Activated T-helper 17 cell treated with anti-CD3 and anti-CD28 coated beads, Interleukin-2, amount 50 U/mL, for 72 hours (primary cell): ENCODE data around the gene TRPM1. TPM values are rescaled to one million over a fixed set of nuclear protein-coding genes. Genes with fewer than 3 reads are reported as not detected.

ENCODE experiments used
- ATAC-seq: fragments of 150-1000 bp; cut with Tn5 transposase; replicated peaks from 2 replicates; pipeline ENCODE4 v1.10.0; 2021; ENCODE audit warnings: mild to moderate bottlenecking, moderate library complexity
- H3K27ac Mint-ChIP-seq: one replicate; pipeline ENCODE4 v1.8.0; 2022; ENCODE audit warnings: mixed read lengths
- H3K27me3 Mint-ChIP-seq: one replicate; pipeline ENCODE4 v1.8.0; 2022; ENCODE audit warnings: mixed read lengths
- H3K36me3 Mint-ChIP-seq: one replicate; pipeline ENCODE4 v1.8.0; 2022; ENCODE audit warnings: low read depth, mild to moderate bottlenecking, mixed read lengths
- H3K4me1 Mint-ChIP-seq: one replicate; pipeline ENCODE4 v1.8.0; 2022; ENCODE audit warnings: mixed read lengths
- H3K4me3 Mint-ChIP-seq: one replicate; pipeline ENCODE4 v1.8.0; 2022; ENCODE audit warnings: mild to moderate bottlenecking, mixed read lengths
- H3K9me3 Mint-ChIP-seq: one replicate; pipeline ENCODE4 v1.8.0; 2022; ENCODE audit warnings: mixed read lengths
- total RNA-seq, 2 donors: library from RNA; stranded (reverse); gene quantifications; one replicate each; pipeline ENCODE4 v1.2.3, GENCODE V29; 2022

The TRPM1 gene
- total RNA-seq, 2 donors from 2014 or later: not detected

DNA sequence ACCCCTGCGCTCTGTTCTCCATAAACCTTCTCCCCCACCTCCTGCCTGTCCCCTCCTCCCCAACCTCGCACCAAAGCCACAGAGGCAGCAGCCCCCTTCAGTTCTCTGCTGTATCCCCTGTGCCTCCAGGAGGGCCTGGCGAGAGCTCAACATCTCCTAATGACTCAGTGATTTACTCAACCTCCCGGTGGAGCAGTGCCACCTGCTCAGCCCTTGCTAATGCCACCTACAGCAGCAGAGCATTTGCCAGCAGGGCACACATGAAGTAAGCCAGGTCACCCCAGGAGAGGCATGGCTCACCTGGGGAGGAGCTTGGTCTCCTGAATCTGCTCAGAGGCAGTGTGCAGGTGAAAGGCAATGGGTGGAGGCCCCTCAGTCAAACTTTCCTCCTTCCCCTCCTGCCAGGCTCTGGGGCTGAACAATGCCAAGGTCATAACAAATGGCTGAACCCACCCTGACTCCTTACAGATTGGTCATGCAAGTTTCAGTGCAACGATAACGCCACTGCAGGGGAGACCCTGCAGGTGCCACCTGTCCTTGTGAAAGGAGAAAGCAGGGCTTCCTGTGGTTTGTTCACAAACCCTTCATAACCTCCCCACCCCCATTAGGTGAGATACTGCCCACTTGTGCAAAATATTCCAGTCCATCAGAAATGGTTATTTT lies 19.8 kb downstream of the TRPM1 start:
- Mint-ChIP-seq H3K4me1 (no peaks in the 10 kb centered on the region), H3K27ac (no peak overlapping the region), H3K9me3 (no peaks in the 10 kb centered on the region), H3K4me3 (no peak overlapping the region), H3K27me3 (peaks cover 34% of the 10 kb centered on the region), H3K36me3 (no peaks in the 10 kb centered on the region)
- no peak for ATAC-seq

DNA sequence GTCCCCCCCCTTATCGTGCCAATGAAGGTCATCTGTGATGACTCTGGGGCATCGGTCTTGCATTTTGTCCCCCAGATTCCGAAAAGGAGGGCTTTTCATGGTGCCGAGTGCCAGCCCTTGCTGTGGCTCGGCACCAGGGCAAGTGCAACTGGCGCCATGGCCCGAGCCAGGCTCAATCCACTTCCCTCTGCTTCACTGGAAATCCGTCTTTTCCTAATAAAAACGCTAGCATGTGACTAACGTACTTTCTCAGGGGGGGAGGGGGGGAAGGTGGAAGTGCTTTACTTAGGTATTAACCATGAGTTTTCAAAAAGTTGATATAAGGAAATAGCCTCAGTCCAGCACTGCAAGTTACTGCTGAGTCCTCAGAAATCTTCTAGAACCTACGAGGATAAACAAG lies 20.5 kb downstream of the TRPM1 start:
- H3K4me1 Mint-ChIP-seq: no peaks in the 10 kb centered on the region
- no peak for ATAC-seq
- peaks cover 34% of the 10 kb centered on the region for H3K27me3 Mint-ChIP-seq
- H3K27ac Mint-ChIP-seq: no peak overlapping the region
- no peaks in the 10 kb centered on the region for H3K36me3 Mint-ChIP-seq
- no peaks in the 10 kb centered on the region for H3K9me3 Mint-ChIP-seq
- peak overlapping the region; percentile 22 for H3K4me3 Mint-ChIP-seq

DNA sequence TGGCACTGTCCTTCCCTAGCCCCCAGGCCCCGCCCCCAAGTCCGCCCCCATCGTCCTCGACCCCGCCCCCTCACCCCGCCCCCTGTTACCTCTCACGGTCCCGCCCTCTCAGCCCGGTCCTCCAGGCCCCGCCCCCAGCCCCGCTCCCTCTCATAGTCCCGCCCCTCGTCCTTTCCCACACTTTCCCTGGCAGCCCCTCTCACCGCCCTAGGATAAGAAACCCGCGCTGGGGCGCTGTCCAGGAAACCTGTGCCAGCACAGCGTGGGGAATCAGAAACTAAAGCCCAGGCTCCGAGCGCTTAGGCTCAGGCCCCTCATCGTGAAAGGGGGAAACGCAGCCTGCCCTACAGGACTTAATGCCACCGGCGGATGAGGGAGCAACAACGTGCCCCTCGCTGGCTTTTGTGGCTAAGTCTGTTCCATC lies 20.9 kb downstream of the TRPM1 start:
- H3K27ac Mint-ChIP-seq: no peak overlapping the region
- no peaks in the 10 kb centered on the region for H3K4me1 Mint-ChIP-seq
- H3K4me3 Mint-ChIP-seq: peak overlapping the region; percentile 22
- no peaks in the 10 kb centered on the region for H3K9me3 Mint-ChIP-seq
- H3K27me3 Mint-ChIP-seq: peaks cover 34% of the 10 kb centered on the region
- peak; percentile 31 for ATAC-seq
- no peaks in the 10 kb centered on the region for H3K36me3 Mint-ChIP-seq

DNA sequence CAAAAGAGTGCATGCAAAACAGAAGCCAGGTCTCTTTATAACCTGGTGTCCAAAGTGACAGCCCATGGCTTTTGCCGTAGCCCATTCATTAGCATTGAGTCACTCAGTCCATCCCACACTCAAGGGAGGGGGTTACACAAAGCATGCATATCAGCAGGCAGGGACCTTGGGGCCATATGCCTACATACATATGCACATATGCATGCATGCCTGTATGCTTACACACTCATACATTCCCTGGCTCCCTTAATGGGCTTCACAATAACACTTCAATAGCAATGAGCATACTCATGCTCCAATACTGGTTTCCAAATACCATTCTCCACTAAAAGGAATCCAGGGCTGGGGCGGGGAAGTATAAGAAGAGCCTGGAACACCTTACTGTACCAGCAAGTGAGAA lies 22.0 kb downstream of the TRPM1 start:
- H3K4me3 Mint-ChIP-seq: no peak overlapping the region
- ATAC-seq: no peak
- no peaks in the 10 kb centered on the region for H3K4me1 Mint-ChIP-seq
- H3K9me3 Mint-ChIP-seq: no peaks in the 10 kb centered on the region
- no peak overlapping the region for H3K27ac Mint-ChIP-seq
- no peaks in the 10 kb centered on the region for H3K36me3 Mint-ChIP-seq
- H3K27me3 Mint-ChIP-seq: peaks cover 38% of the 10 kb centered on the region

DNA sequence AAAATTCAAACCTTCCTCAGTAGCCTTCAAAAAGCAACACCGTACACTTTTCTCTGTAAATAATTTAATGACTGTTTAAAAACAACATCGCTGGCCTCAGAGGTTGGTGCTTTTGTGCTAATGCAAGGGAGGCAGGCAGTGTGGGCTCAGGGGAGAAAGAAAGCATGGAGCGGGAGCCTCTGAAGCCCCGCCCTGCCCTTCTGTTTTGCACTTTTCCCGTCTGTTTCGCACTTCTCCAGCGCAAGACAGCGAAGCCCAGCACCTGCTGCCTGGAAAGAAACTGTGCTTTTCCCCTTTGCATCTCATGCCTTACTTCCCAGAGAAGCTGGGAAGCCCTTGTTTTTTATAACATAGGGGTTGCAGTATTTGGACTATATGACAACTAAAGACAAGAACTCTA lies 23.1 kb downstream of the TRPM1 start:
- Mint-ChIP-seq H3K9me3 (no peaks in the 10 kb centered on the region), H3K4me1 (no peaks in the 10 kb centered on the region), H3K27ac (no peak overlapping the region), H3K4me3 (no peak overlapping the region), H3K36me3 (no peaks in the 10 kb centered on the region), H3K27me3 (peaks cover 42% of the 10 kb centered on the region)
- no peak for ATAC-seq

DNA sequence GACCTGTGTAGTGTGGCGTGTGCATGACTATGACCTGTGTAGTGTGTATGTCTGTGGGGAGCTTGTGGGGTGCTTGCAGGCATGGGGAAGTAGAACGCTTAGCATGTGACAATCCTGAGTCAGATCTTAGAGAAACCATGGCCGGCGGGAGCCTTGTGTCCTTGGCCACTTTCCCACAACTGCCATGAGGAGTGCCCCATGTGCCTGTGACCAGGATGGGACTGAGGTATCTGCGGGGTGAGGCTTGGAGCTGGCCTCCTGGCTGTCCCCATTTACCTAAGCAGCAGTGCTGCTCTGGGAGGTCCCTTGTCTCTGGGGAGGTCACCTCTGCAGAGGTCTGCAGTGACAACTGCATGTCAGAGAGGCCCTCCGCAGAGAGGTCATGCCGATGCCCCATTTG lies 23.6 kb downstream of the TRPM1 start:
- Mint-ChIP-seq H3K4me1 (no peaks in the 10 kb centered on the region), H3K27ac (no peak overlapping the region), H3K9me3 (no peaks in the 10 kb centered on the region), H3K27me3 (peaks cover 41% of the 10 kb centered on the region), H3K36me3 (no peaks in the 10 kb centered on the region), H3K4me3 (no peak overlapping the region)
- ATAC-seq: no peak

DNA sequence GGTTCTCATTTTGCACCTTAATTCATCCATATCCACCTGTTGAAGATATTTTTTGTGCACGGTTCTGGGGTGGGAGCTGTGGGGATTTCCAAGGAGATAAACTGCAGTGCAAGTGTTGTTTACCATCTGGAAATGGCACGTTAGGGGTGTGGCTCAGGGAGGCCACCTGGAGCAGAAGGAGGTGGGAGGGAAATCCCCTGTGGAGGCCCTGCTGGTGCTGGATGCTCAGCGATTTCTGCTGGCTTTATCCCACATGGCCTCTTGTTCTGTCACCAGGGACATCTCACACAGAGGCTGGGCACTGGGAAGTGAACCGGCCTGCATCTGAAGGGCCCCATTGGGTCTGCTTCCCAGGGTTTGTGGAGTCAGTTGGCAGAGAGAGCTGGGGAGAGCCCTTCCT lies 24.3 kb downstream of the TRPM1 start:
- H3K9me3 Mint-ChIP-seq: no peaks in the 10 kb centered on the region
- ATAC-seq: no peak
- peaks cover 36% of the 10 kb centered on the region for H3K27me3 Mint-ChIP-seq
- no peaks in the 10 kb centered on the region for H3K4me1 Mint-ChIP-seq
- no peak overlapping the region for H3K27ac Mint-ChIP-seq
- no peak overlapping the region for H3K4me3 Mint-ChIP-seq
- H3K36me3 Mint-ChIP-seq: no peaks in the 10 kb centered on the region

DNA sequence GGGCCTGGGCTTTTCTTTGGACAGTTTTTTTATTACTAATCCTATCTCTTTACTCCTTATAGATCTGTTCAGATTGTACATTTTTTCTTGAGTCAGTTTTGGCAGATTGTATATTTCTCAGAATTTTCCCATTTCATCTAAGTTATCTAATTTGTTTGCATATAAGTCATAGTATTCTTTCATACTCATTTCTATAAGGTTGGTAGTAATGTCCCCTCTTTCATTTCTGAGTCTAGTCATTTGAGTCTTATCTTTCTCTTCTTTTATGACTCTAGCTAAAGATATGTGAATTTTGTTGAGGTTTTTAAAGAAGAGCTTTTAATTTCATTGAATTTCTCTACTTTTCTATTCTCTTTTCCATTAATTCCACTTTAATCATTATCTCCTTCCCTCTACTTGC lies 27.2 kb downstream of the TRPM1 start:
- no peak for ATAC-seq

DNA sequence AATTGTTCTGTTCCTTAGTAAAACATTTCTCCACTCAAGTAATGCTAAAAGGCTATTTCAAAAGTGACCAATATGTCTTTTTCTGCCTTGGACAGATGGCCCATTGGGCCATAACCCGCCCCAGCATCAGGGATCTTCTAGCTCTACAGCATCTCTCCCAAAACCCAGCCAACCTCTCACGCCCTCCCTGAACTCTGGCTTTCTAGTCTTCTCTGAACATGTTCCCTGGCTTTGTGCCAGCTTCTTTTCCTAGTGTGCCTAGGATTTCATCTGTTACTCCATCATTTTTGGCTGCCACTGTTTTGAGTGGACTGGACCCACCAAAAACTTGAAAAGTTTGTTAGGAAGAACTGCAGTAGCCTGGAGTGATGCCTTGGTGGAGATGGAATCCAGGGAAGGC lies 30.7 kb downstream of the TRPM1 start:
- Mint-ChIP-seq H3K4me1 (no peaks in the 10 kb centered on the region), H3K9me3 (no peaks in the 10 kb centered on the region), H3K4me3 (no peak overlapping the region), H3K27me3 (peaks cover 11% of the 10 kb centered on the region), H3K36me3 (no peaks in the 10 kb centered on the region), H3K27ac (no peak overlapping the region)
- no peak for ATAC-seq

More for the DNA sequence above, 27.2 kb downstream of the TRPM1 start:
- H3K4me3 Mint-ChIP-seq: no peak overlapping the region
- H3K36me3 Mint-ChIP-seq: no peaks in the 10 kb centered on the region
- no peak overlapping the region for H3K27ac Mint-ChIP-seq
- no peaks in the 10 kb centered on the region for H3K4me1 Mint-ChIP-seq
- no peaks in the 10 kb centered on the region for H3K9me3 Mint-ChIP-seq
- H3K27me3 Mint-ChIP-seq: peaks cover 23% of the 10 kb centered on the region

DNA sequence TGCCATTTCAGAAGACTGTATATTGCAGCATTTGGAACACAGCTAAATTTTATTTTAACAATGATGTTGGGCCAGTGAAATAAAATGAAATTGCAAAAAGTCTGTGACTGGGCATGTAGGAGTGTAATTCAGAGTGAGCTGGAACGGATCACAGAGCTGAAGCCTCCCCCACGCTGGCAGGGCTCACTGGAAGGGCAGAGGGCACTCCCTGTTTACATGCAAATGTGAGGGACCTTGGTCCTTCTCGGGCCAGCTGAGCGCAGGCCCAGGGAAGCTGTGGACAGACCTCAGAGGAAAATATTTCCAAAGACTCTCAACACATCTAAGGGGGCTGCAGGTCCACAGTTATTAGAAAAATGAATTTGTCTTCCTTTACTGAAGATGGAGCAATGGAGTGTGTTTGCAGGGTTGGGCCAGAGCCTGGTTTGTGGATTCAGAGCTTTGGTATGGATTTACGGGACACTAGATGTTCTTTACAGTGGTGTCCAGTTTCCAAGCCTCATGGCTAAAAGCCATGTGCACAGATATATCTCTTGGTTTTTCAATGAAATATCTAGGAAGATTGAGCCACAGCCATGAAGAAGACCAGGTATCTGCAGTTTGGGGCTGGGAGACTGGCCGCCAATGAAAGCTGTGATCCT lies 32.0 kb downstream of the TRPM1 start:
- peaks cover 10% of the 10 kb centered on the region for H3K27me3 Mint-ChIP-seq
- H3K4me1 Mint-ChIP-seq: no peaks in the 10 kb centered on the region
- no peak overlapping the region for H3K27ac Mint-ChIP-seq
- no peak for ATAC-seq
- H3K36me3 Mint-ChIP-seq: no peaks in the 10 kb centered on the region
- H3K4me3 Mint-ChIP-seq: no peak overlapping the region
- H3K9me3 Mint-ChIP-seq: no peaks in the 10 kb centered on the region

DNA sequence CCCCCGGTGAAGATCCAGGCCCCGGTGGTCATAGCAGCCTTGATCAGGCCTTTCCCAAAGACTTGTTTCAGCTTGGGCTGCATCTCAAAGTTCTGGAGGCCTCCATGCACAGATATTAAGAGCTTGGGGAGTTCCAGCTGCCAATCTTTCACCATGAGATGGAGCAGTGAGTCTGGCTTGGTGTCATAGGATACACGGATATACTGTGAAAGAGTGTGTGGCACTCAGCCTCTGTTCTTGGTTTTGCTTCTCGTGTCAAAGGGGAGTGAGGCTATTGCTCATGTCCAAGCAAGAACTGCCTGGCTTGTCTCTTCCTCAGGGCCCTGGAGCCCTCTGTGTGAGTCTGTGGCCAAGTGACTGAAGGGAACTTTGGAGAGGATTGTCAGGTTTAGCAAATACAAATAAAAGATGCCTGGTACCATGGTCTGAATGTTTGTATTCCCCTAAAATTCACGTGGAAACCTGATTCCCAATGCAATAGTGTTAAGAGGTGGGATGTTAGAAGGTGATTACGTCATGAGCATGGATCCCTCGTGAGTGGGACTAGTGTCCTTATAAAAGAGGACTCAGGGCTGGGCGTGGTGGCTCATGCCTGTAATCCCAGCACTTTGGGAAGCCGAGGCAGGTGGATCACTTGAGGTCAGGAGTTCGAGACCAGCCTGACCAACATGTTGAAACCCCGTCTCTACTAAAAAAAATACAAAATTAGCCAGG lies 33.5 kb downstream of the TRPM1 start:
- Mint-ChIP-seq H3K4me3 (no peak overlapping the region), H3K27ac (no peak overlapping the region), H3K9me3 (no peaks in the 10 kb centered on the region), H3K4me1 (no peaks in the 10 kb centered on the region), H3K36me3 (no peaks in the 10 kb centered on the region), H3K27me3 (peaks cover 6% of the 10 kb centered on the region)
- ATAC-seq: no peak

DNA sequence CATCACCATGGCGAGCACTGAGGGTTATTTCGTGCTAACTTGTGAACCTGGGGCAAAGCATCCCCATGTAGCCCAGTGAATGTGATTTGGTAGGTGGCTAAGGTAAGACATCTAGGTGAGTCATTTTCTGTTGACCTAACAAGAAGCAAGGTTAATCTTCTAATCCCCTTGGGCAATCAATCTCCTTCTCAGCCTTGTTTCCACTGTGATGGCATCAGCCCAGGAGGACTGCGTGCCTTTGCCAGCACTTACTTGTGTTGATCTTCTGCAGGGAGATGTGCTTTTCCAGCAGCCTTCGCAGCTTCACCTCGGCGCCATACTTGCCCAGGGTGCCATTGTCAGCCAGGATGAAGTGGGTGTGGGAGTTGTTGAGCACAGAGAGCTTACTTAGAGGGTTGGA lies 35.7 kb downstream of the TRPM1 start:
- Mint-ChIP-seq H3K9me3 (no peaks in the 10 kb centered on the region), H3K4me3 (no peak overlapping the region), H3K4me1 (no peaks in the 10 kb centered on the region), H3K36me3 (no peaks in the 10 kb centered on the region), H3K27ac (no peak overlapping the region), H3K27me3 (peaks cover 11% of the 10 kb centered on the region)
- ATAC-seq: no peak

DNA sequence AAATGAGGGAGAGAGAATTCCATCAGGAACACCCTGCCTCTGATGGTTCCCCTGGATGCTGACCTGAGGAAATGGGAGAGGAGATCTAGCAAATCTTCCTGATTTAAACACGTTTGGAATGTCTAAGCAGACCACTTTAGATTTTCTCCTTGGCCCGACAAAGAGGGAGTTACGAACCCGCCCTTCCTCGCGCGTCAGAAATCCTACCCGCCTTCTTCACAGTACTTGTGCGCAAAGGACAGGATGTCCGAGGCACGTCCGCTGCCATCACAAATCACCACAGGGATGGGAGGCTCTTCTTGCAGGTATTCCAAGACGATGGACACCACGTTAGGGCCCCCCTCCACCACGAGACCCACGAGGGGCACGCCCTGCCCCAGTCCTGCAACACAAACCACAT lies 38.6 kb downstream of the TRPM1 start:
- H3K27ac Mint-ChIP-seq: no peak overlapping the region

DNA sequence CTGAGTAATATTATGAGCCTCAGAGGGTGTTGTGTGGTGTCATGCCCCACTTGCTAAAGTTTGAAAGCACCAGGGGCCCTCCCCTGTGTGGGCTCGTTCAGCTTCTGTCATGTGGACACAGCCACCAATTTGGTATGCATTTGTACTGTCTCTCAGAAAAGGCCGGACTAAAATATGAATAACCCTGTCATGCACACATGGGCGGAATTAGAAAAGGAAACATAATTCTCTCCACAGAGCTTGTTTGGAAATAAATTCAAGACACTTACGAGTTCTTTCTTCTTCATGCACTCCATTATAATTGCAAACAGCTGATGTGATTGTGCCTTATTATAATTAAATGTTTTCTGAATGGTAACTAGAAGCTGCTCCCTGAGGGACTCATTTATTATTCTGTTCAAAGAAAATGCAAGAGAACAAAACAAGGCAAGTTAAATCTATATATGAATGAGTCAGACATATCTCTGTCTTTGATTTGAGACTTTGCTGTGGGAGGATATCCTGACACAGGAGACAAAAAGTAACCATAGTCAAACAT lies 39.1 kb downstream of the TRPM1 start:
- Mint-ChIP-seq H3K9me3 (no peaks in the 10 kb centered on the region), H3K4me1 (no peaks in the 10 kb centered on the region), H3K27ac (no peak overlapping the region), H3K36me3 (no peaks in the 10 kb centered on the region), H3K27me3 (peaks cover 24% of the 10 kb centered on the region), H3K4me3 (no peak overlapping the region)
- no peak for ATAC-seq

More for the DNA sequence above, 38.6 kb downstream of the TRPM1 start:
- H3K36me3 Mint-ChIP-seq: no peaks in the 10 kb centered on the region
- no peak for ATAC-seq
- H3K4me1 Mint-ChIP-seq: no peaks in the 10 kb centered on the region
- H3K4me3 Mint-ChIP-seq: no peak overlapping the region
- H3K9me3 Mint-ChIP-seq: no peaks in the 10 kb centered on the region
- peaks cover 21% of the 10 kb centered on the region for H3K27me3 Mint-ChIP-seq
